ENCODE measurements around the gene ATXN1. TPM values are rescaled to one million over a fixed set of nuclear protein-coding genes. Genes with fewer than 3 reads are reported as not detected.

Gene ATXN1
- total RNA-seq, 1 experiment from 2014 or later = 27.0 TPM

DNA sequence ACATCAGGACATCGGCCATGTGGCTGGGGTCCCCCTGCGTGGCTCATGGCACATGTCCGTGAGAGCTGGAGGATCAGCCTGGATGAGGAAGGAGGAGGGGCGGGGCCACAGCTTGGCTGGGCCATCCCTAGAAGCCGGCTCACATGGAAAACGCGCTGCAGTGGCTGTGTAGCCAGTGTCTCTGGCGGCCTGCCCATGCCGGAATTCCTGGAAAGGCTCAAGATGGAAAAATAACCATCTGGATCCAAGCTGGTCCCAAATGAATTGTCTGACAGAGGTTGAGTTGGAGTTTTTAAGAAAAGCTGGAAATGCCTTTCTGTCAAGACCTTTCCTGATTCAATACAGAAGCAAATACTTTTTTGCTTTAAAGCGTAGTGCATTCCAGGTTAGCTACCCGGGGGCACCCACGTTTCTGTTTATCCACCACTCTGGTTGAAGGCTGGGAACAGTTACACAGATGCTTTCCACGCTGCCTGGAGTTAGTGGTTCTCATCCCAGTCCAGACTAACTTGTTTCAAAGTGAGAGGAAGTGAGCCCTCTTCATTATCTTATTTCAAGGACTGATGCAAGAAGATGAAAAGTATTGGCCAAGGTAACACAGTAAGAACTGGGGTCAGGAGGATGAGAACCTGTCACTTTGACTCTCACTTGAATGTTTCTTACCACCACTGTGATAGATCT is 423.8 kb downstream of the ATXN1 start:
- Histone ChIP-seq H3F3A (ENCODE audit: low read length, unreplicated experiment) (no peaks in the 10 kb centered on the region), H3K9me3 (ENCODE audit: low read length) (no peaks in the 10 kb centered on the region), H3K9me2 (replicated peaks; ENCODE audit: low read length) (no peaks in the 10 kb centered on the region), H3K36me3 (ENCODE audit: low read depth, low read length) (no peaks in the 10 kb centered on the region), H4K20me1 (ENCODE audit: low read length) (no peaks in the 10 kb centered on the region), H3K4me1 (ENCODE audit: insufficient read depth, low read length) (peaks cover 44% of the 10 kb centered on the region), H3K4me3 (ENCODE audit: low read length) (no peak overlapping the region), H3K4me2 (ENCODE audit: low read length) (no peak overlapping the region), H3K27me3 (ENCODE audit: low read length) (no peaks in the 10 kb centered on the region), H2AFZ (ENCODE audit: low read length) (no peak overlapping the region), H3K27ac (ENCODE audit: low read length) (no peak overlapping the region), H3K9ac (ENCODE audit: low read length) (no peak overlapping the region), H3K79me2 (ENCODE audit: low read length) (no peaks in the 10 kb centered on the region)
- BruUV-seq (replicated peaks) = no TSS peak
- CTCF ChIA-PET = no interaction called here
- no peak for ATAC-seq
- intact Hi-C loops (cut with micrococcal nuclease) = loop anchor here (10.0 kb wide), 1 partner anchor 617 kb away; no protein-coding TSS in a partner anchor
- no peak for TF ChIP-seq EZH2phosphoT487 (IDR thresholded peaks at IDR 0.05; ENCODE audit: borderline replicate concordance, low read length)
- DNase-seq = no peak
- POLR2A ChIA-PET (ENCODE audit: unreplicated experiment) = no interaction called here

DNA sequence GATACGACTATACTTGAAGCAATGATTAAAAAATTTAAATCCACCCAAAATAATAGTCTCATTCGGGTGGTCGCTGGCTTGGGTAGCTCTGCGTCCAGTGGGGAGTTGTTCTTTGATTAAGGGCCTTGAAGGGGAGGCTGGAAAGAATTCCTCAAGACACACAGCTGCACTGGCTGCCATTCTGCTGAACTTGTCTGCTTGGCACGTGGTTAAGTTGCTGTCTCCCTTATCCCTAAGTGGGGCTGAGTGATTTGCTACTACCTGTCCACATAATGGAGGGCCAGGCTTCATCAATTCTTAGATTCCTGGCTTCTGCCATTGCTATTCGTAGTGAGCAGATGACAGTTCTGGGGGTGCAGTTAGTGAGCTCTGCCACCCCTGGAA is 424.4 kb downstream of the ATXN1 start:
- no peaks in the 10 kb centered on the region for H3K36me3 ChIP-seq (ENCODE audit: low read depth, low read length)
- TF ChIP-seq EZH2phosphoT487 (IDR thresholded peaks at IDR 0.05; ENCODE audit: borderline replicate concordance, low read length) = no peak
- no peak for TF ChIP-seq EZH2 (IDR thresholded peaks at IDR 0.05; ENCODE audit: low read length, unreplicated experiment)
- TF ChIP-seq, protein P1, sequence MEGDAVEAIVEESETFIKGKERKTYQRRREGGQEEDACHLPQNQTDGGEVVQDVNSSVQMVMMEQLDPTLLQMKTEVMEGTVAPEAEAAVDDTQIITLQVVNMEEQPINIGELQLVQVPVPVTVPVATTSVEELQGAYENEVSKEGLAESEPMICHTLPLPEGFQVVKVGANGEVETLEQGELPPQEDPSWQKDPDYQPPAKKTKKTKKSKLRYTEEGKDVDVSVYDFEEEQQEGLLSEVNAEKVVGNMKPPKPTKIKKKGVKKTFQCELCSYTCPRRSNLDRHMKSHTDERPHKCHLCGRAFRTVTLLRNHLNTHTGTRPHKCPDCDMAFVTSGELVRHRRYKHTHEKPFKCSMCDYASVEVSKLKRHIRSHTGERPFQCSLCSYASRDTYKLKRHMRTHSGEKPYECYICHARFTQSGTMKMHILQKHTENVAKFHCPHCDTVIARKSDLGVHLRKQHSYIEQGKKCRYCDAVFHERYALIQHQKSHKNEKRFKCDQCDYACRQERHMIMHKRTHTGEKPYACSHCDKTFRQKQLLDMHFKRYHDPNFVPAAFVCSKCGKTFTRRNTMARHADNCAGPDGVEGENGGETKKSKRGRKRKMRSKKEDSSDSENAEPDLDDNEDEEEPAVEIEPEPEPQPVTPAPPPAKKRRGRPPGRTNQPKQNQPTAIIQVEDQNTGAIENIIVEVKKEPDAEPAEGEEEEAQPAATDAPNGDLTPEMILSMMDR (conservative IDR thresholded peaks at IDR 0.05; ENCODE audit: low read depth, low read length) = no peak
- no peaks in the 10 kb centered on the region for H3K9me3 ChIP-seq (ENCODE audit: low read length)
- no TSS peak for BruUV-seq (replicated peaks)
- H3K4me3 ChIP-seq (ENCODE audit: low read length) = no peak overlapping the region
- H4K20me1 ChIP-seq (ENCODE audit: low read length) = no peaks in the 10 kb centered on the region
- no peaks in the 10 kb centered on the region for H3K27me3 ChIP-seq (ENCODE audit: low read length)
- no peak for ATAC-seq
- no peak overlapping the region for H3K4me2 ChIP-seq (ENCODE audit: low read length)
- intact Hi-C loops (cut with micrococcal nuclease) = loop anchor here (10.0 kb wide), 1 partner anchor 618 kb away; no protein-coding TSS in a partner anchor
- no peaks in the 10 kb centered on the region for H3K9me2 ChIP-seq (replicated peaks; ENCODE audit: low read length)
- H2AFZ ChIP-seq (ENCODE audit: low read length) = no peak overlapping the region
- H3K79me2 ChIP-seq (ENCODE audit: low read length) = no peaks in the 10 kb centered on the region
- H3F3A ChIP-seq (ENCODE audit: low read length, unreplicated experiment) = no peaks in the 10 kb centered on the region
- no peak for DNase-seq
- POLR2A ChIA-PET (ENCODE audit: unreplicated experiment) = no interaction called here
- CTCF ChIA-PET = no interaction called here
- no peak overlapping the region for H3K27ac ChIP-seq (ENCODE audit: low read length)
- peaks cover 46% of the 10 kb centered on the region for H3K4me1 ChIP-seq (ENCODE audit: insufficient read depth, low read length)
- no peak overlapping the region for H3K9ac ChIP-seq (ENCODE audit: low read length)

GRCh38 chr6:16336056-16336818 is 425.0 kb downstream of the ATXN1 start:
- no peak overlapping the region for H3K4me3 ChIP-seq (ENCODE audit: low read length)
- TF ChIP-seq EZH2 (IDR thresholded peaks at IDR 0.05; ENCODE audit: low read length, unreplicated experiment) = no peak
- TF ChIP-seq, protein P1 (conservative IDR thresholded peaks at IDR 0.05; ENCODE audit: low read depth, low read length) = no peak
- no peak for TF ChIP-seq EZH2phosphoT487 (IDR thresholded peaks at IDR 0.05; ENCODE audit: borderline replicate concordance, low read length)
- ATAC-seq (no peak), DNase-seq (no peak)
- H3K79me2 ChIP-seq (ENCODE audit: low read length) = no peaks in the 10 kb centered on the region
- no peaks in the 10 kb centered on the region for H3K27me3 ChIP-seq (ENCODE audit: low read length)
- H3K36me3 ChIP-seq (ENCODE audit: low read depth, low read length) = no peaks in the 10 kb centered on the region
- ChIA-PET CTCF (no interaction called here), POLR2A (ENCODE audit: unreplicated experiment) (no interaction called here)
- no peak overlapping the region for H2AFZ ChIP-seq (ENCODE audit: low read length)
- no peaks in the 10 kb centered on the region for H4K20me1 ChIP-seq (ENCODE audit: low read length)
- no TSS peak for BruUV-seq (replicated peaks)
- H3K4me1 ChIP-seq (ENCODE audit: insufficient read depth, low read length) = peaks cover 51% of the 10 kb centered on the region
- intact Hi-C loops (cut with micrococcal nuclease) = loop anchor here (10.0 kb wide), 1 partner anchor 619 kb away; no protein-coding TSS in a partner anchor
- no peak overlapping the region for H3K9ac ChIP-seq (ENCODE audit: low read length)
- no peaks in the 10 kb centered on the region for H3F3A ChIP-seq (ENCODE audit: low read length, unreplicated experiment)
- H3K4me2 ChIP-seq (ENCODE audit: low read length) = no peak overlapping the region
- H3K27ac ChIP-seq (ENCODE audit: low read length) = no peak overlapping the region
- no peaks in the 10 kb centered on the region for H3K9me2 ChIP-seq (replicated peaks; ENCODE audit: low read length)
- H3K9me3 ChIP-seq (ENCODE audit: low read length) = no peaks in the 10 kb centered on the region

Data from PC-3 (cell line).